Neural progenitor cell (in vitro differentiated cells): ENCODE data around the gene LAMA2.

Experiments used
- EZH2phosphoT487 ChIP-seq: fragments of 200-600 bp; sonication (generic); IDR thresholded peaks from 2 replicates; pipeline ENCODE4 v1.6.1; 2017; ENCODE audit warnings: antibody characterized with exemption
- TF ChIP-seq, protein P1 (sequence below): fragments of 200-600 bp; sonication (generic); IDR thresholded peaks from 2 replicates; pipeline ENCODE4 v1.5.1; 2017; ENCODE audit warnings: antibody characterized with exemption, mild to moderate bottlenecking

DNA sequence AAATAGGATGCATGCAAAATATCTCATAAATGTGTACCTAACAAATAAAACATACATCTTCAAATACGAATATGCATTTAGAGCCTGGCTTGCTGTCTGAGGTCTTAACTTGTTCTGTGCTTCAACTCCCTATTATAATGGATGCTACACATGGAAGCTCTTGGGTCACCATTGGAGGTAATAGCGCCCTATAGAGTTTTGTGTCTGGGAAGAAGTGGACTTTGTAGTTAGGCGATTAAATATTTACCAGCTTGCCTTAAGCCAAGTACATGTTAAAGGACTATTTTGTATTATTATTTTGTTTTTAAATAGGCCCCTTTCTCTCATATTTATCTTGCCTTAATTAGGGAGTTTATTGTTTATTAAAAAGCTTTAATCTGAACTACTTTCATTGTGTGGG, 107.4 kb downstream of the LAMA2 start:
- TF ChIP-seq, protein P1, sequence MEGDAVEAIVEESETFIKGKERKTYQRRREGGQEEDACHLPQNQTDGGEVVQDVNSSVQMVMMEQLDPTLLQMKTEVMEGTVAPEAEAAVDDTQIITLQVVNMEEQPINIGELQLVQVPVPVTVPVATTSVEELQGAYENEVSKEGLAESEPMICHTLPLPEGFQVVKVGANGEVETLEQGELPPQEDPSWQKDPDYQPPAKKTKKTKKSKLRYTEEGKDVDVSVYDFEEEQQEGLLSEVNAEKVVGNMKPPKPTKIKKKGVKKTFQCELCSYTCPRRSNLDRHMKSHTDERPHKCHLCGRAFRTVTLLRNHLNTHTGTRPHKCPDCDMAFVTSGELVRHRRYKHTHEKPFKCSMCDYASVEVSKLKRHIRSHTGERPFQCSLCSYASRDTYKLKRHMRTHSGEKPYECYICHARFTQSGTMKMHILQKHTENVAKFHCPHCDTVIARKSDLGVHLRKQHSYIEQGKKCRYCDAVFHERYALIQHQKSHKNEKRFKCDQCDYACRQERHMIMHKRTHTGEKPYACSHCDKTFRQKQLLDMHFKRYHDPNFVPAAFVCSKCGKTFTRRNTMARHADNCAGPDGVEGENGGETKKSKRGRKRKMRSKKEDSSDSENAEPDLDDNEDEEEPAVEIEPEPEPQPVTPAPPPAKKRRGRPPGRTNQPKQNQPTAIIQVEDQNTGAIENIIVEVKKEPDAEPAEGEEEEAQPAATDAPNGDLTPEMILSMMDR, result no peak
- TF ChIP-seq EZH2phosphoT487, result no peak
